K562 (cell line): ENCODE data around the gene TRAF3IP1. TPM values are rescaled to one million over a fixed set of nuclear protein-coding genes. Genes with fewer than 3 reads are reported as not detected.

Experiments used
- ATAC-seq: fragments of 200-7000 bp; cut with Tn5 transposase; 3 replicates; pipeline ENCODE4 v1.9.1; 2020; ENCODE audit warnings: moderate library complexity
- BruUV-seq: library from RNA; stranded (reverse); fragments of 400-500 nt; replicated peaks from 2 replicates; lab custom pipeline; 2021; lab: Mats Ljungman, UMichigan
- CTCF ChIA-PET: fragments of 300-600 bp; formaldehyde crosslinking; extraction: SDS; loops from one replicate; lab custom pipeline; 2021; ENCODE audit warnings: low intra/inter-chr PET ratio; lab: Yijun Ruan, JAX
- POLR2A ChIA-PET: fragments of 300-600, 350-650 bp; sonication (Branson Sonifier 250); formaldehyde crosslinking; extraction: SDS; loops from one replicate; lab custom pipeline; 2021; ENCODE audit warnings: antibody characterized with exemption, inconsistent platforms; lab: Yijun Ruan, JAX
- DNase-seq, 4 experiments: peaks; one replicate each; pipeline versions ENCODE4 v3.0.0 to v3.0.0-alpha.2; 2011 to 2018; ENCODE audit warnings: low spot score in 3 of 4, mixed read lengths in 3 of 4; ENCODE audit errors: extremely low read depth in 1 of 4
- FAIRE-seq: peaks from 2 replicates; lab custom pipeline; 2011; peaks lifted over from hg19 to GRCh38; lab: Jason Lieb, UNC
- H2AFZ ChIP-seq: 2 replicates; pipeline ENCODE4 v1.6.0; 2011; ENCODE audit warnings: low read depth, low read length, control low read depth, inconsistent platforms
- H3K27ac ChIP-seq: fragments of 200-600 bp; 3 replicates; pipeline ENCODE4 v1.8.0; 2011; ENCODE audit warnings: low read depth, mild to moderate bottlenecking, control low read depth, inconsistent platforms, low read length, moderate library complexity, mixed read lengths; ENCODE audit errors: extremely low read depth
- H3K27me3 ChIP-seq, 2 experiments: fragments of 300-600 bp in 1 of 2; 2 replicates in 1 of 2; 3 replicates in 1 of 2; pipeline versions ENCODE4 v1.6.0 to v1.8.0; 2011; ENCODE audit warnings: inconsistent platforms in 2 of 2, low read length in 2 of 2, mild to moderate bottlenecking in 1 of 2, mixed read lengths in 1 of 2, moderate library complexity in 1 of 2; ENCODE audit not compliant: control insufficient read depth in 2 of 2, insufficient read depth in 2 of 2
- H3K36me3 ChIP-seq: fragments of 300-600 bp; 3 replicates; pipeline ENCODE4 v1.8.0; 2011; ENCODE audit warnings: mild to moderate bottlenecking, low read length, inconsistent platforms; ENCODE audit not compliant: control insufficient read depth, insufficient read depth
- H3K4me1 ChIP-seq, 2 experiments: fragments of 200-600 bp in 1 of 2; replicated peaks in 1 of 2; 2 replicates in 1 of 2; 3 replicates in 1 of 2; pipeline versions ENCODE4 v1.5.1 to v1.8.0; 2011; ENCODE audit warnings: inconsistent platforms in 2 of 2, low read length in 2 of 2, mild to moderate bottlenecking in 1 of 2, mixed read lengths in 1 of 2, moderate library complexity in 1 of 2; ENCODE audit not compliant: control insufficient read depth in 2 of 2, insufficient read depth in 2 of 2
- H3K4me2 ChIP-seq: 2 replicates; pipeline ENCODE4 v1.6.1; 2011; ENCODE audit warnings: low read length, control low read depth, inconsistent platforms, mixed read lengths; ENCODE audit not compliant: insufficient read depth
- H3K4me3 ChIP-seq: fragments of 200-600 bp; sonication (generic), shearing (Covaris generic); 2 replicates; pipeline ENCODE4 v1.5.1; 2016; ENCODE audit warnings: control low read depth, inconsistent platforms
- H3K79me2 ChIP-seq: fragments of 200-600 bp; 3 replicates; pipeline ENCODE4 v1.8.0; 2011; ENCODE audit warnings: low read length, inconsistent platforms; ENCODE audit not compliant: control insufficient read depth, insufficient read depth
- H3K9ac ChIP-seq, 2 experiments: 2 replicates each; pipeline versions ENCODE4 v1.6.0 to v1.6.1; 2011; ENCODE audit warnings: low read depth in 2 of 2, low read length in 2 of 2, control low read depth in 1 of 2, inconsistent platforms in 1 of 2, mild to moderate bottlenecking in 1 of 2, mixed read lengths in 1 of 2; ENCODE audit not compliant: insufficient read depth in 1 of 2
- H3K9me1 ChIP-seq: one replicate; pipeline ENCODE4 v1.6.0; 2011; ENCODE audit warnings: inconsistent platforms, mild to moderate bottlenecking, low read length, moderate library complexity; ENCODE audit not compliant: control insufficient read depth, insufficient read depth
- H3K9me3 ChIP-seq: replicated peaks from 2 replicates; pipeline ENCODE4 v1.5.1; 2011; ENCODE audit warnings: low read depth, low read length, inconsistent platforms; ENCODE audit not compliant: control insufficient read depth, insufficient read depth
- H4K20me1 ChIP-seq: replicated peaks from 2 replicates; pipeline ENCODE4 v1.6.1; 2011; ENCODE audit warnings: low read length, inconsistent platforms, mixed read lengths; ENCODE audit not compliant: control insufficient read depth, insufficient read depth
- ATF7 ChIP-seq: fragments of 450-650 bp; IDR thresholded peaks from 2 replicates; pipeline ENCODE4 v1.7.1; 2014; ENCODE audit warnings: mild to moderate bottlenecking, moderate library complexity
- GTF2A2 ChIP-seq: IDR thresholded peaks from 2 replicates; pipeline ENCODE4 v1.6.1; 2016; ENCODE audit warnings: mild to moderate bottlenecking, missing genetic modification characterization, missing compliant biosample characterization
- HOXB6 ChIP-seq: fragments of 250-450 bp; sonication (Bioruptor Pico); IDR thresholded peaks from 2 replicates; pipeline ENCODE4 v1.5.1; 2022; ENCODE audit warnings: mild to moderate bottlenecking, borderline replicate concordance
- TAF7 ChIP-seq: fragments of 450-650 bp; IDR thresholded peaks from 2 replicates; pipeline ENCODE4 v1.6.1; 2016; ENCODE audit warnings: missing genetic modification characterization, missing compliant biosample characterization
- TEAD1 ChIP-seq, 2 experiments: fragments of 450-650 bp in 1 of 2; sonication (generic) in 1 of 2; formaldehyde crosslinking; IDR thresholded peaks; 2 replicates each; pipeline versions ENCODE4 v1.4.0 to v1.8.0; 2020 to 2022; ENCODE audit warnings: mild to moderate bottlenecking in 2 of 2, missing genetic modification reagents in 1 of 2
- ZNF143 ChIP-seq: sonication (generic); formaldehyde crosslinking; IDR thresholded peaks from 2 replicates; pipeline ENCODE4 v1.9.0; 2022; ENCODE audit warnings: mild to moderate bottlenecking, missing genetic modification reagents
- ZNF436 ChIP-seq: fragments of 250-450, 450-650 bp; sonication (Bioruptor Pico); formaldehyde crosslinking; IDR thresholded peaks from 2 replicates; pipeline ENCODE4 v1.7.0; 2020; ENCODE audit warnings: mild to moderate bottlenecking
- WGBS: fragments of 100-300 bp; shearing (Covaris generic); methylation state at CpG from one replicate; pipeline ENCODE4 v1.1.6; 2016; ENCODE audit warnings: low coverage, mixed read lengths; ENCODE audit not compliant: insufficient coverage; ENCODE audit errors: missing lambda C conversion rate; 5-methylcytosine and 5-hydroxymethylcytosine counted together
- in situ Hi-C: fragments of 300-500 bp; cut with MboI; formaldehyde crosslinking; loops from 4 replicates; pipeline ENCODE4 v1.15.0; 2018; ENCODE audit warnings: inconsistent platforms, mixed read lengths
- intact Hi-C: fragments of 100-400 bp; cut with micrococcal nuclease; formaldehyde crosslinking; loops from 2 replicates; pipeline ENCODE4 v1.14.2; 2022
- polyA plus RNA-seq, 8 experiments: library from polyadenylated mRNA; depleted of rRNA in 4 of 8; stranded (reverse) in 5 of 8; unstranded in 3 of 8; fragments of >200 nt; fragmentation: Nextera tagmentation in 2 of 8; fragmentation: Illumina TruSeq in 1 of 8; extraction: Ambion mirVana in 2 of 8; extraction: Trizol in 1 of 8; gene quantifications; 2 replicates each; pipeline versions ENCODE4 v1.2.1 to v1.2.3, GENCODE V29; 2011 to 2014; ENCODE audit warnings: inconsistent platforms in 1 of 8, missing spikeins in 1 of 8
- total RNA-seq, 7 experiments: library from RNA; depleted of rRNA in 6 of 7; stranded (reverse); fragments of >200 nt in 6 of 7; fragmentation: Illumina TruSeq in 2 of 7; extraction: Trizol in 2 of 7; gene quantifications; 2 replicates each; pipeline versions ENCODE4 v1.2.1 to v1.2.3, GENCODE V29; 2011 to 2021; ENCODE audit warnings: low replicate concordance in 1 of 7
- TF ChIP-seq, protein P1 (sequence below): IDR thresholded peaks from 2 replicates; pipeline ENCODE4 v1.6.1; 2011; ENCODE audit warnings: borderline replicate concordance, low read depth, mild to moderate bottlenecking, moderate library complexity, low read length; ENCODE audit not compliant: insufficient read depth, poor library complexity, severe bottlenecking
- TF ChIP-seq, protein P2 (sequence below): fragments of 450-650 bp; conservative IDR thresholded peaks from 2 replicates; pipeline ENCODE4 v1.6.1; 2016; ENCODE audit warnings: missing genetic modification characterization, low read depth, mild to moderate bottlenecking, missing compliant biosample characterization, moderate library complexity
- TF ChIP-seq, protein P3 (sequence below), 2 experiments: fragments of 450-650 bp in 1 of 2; IDR thresholded peaks; 2 replicates each; pipeline ENCODE4 v1.6.1; 2011 to 2017; ENCODE audit warnings: low read depth in 2 of 2, antibody characterized with exemption in 1 of 2, borderline replicate concordance in 1 of 2, low read length in 1 of 2, mild to moderate bottlenecking in 1 of 2, mixed read lengths in 1 of 2; ENCODE audit not compliant: control insufficient read depth in 1 of 2
- TF ChIP-seq, protein P4 (sequence below): fragments of 450-650 bp; IDR thresholded peaks from 2 replicates; pipeline ENCODE4 v1.6.1; 2016; ENCODE audit warnings: antibody characterized with exemption

TRAF3IP1 gene
- total and polyA plus RNA-seq, 9 of the 15 experiments (the other 6 are each of a cell fraction or from before 2014, with no cell fraction given) = 1.3 to 7.4 (median 3.4) TPM

DNA sequence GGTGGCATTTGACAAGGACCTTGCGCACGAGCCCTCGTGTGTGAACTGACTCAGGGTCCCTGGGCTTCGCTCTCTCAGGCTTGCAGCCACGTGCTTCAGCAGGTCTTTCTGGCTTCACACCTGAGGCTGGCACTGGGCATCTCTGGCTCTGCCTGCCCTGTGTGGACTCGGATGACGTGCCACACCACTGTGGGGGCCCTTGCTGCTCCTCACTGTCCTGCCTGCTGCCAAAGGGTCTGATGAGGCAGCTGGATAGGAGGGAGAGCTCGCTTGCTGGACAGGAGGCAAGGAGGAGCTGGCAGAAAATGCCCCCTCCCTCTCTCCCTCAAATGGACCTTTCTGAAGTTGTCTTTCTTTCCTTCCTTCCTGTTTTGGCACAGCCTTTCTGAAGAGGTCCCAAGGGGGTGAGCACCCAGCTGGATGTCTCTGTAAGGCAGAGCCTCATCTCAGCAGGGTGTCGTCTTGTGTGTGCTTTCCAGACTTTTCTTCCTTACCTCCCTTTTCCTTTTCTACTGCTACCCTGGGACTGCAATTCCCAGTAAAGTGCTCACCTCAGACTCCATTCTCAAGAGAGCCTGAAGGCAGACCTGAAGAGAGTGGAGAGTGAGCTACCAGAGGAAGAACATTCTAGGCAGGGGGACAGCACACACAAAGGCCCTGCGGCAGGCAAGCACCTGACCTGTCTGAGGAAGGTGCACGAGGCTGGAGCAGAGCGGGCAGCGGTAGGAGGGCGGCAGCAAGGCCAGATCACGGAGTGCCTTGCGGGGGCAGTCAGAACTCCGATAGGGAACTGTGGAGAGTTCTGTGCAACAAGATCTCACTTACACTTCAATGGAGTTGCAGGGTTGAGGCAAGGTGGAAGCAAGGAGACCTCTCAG is 37.2 kb upstream of the TRAF3IP1 start:
- BruUV-seq = no TSS peak
- FAIRE-seq (no peak), DNase-seq (no peak), ATAC-seq (no peak)
- no peaks in the 10 kb centered on the region for H3K9me3 ChIP-seq
- H3K4me1 ChIP-seq = peaks cover 0 to 29% of the 10 kb centered on the region in 2 experiments; a peak in 3 of 5 replicates
- no peak overlapping the region for H3K4me3 ChIP-seq
- TF ChIP-seq ZNF143 (CRISPR knock-in tag) (no peak), ZNF436 (CRISPR knock-in tag) (no peak), HOXB6 (CRISPR knock-in tag) (no peak), TAF7 (tag) (no peak), TEAD1 (CRISPR knock-in tag; IDR thresholded peaks at IDR 0.05) (no peak), GTF2A2 (tag) (no peak), ATF7 (no peak)
- TF ChIP-seq, protein P1, sequence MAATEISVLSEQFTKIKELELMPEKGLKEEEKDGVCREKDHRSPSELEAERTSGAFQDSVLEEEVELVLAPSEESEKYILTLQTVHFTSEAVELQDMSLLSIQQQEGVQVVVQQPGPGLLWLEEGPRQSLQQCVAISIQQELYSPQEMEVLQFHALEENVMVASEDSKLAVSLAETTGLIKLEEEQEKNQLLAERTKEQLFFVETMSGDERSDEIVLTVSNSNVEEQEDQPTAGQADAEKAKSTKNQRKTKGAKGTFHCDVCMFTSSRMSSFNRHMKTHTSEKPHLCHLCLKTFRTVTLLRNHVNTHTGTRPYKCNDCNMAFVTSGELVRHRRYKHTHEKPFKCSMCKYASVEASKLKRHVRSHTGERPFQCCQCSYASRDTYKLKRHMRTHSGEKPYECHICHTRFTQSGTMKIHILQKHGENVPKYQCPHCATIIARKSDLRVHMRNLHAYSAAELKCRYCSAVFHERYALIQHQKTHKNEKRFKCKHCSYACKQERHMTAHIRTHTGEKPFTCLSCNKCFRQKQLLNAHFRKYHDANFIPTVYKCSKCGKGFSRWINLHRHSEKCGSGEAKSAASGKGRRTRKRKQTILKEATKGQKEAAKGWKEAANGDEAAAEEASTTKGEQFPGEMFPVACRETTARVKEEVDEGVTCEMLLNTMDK = no peak
- TF ChIP-seq, protein P2, sequence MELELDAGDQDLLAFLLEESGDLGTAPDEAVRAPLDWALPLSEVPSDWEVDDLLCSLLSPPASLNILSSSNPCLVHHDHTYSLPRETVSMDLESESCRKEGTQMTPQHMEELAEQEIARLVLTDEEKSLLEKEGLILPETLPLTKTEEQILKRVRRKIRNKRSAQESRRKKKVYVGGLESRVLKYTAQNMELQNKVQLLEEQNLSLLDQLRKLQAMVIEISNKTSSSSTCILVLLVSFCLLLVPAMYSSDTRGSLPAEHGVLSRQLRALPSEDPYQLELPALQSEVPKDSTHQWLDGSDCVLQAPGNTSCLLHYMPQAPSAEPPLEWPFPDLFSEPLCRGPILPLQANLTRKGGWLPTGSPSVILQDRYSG (tag) = no peak
- TF ChIP-seq, protein P3, sequence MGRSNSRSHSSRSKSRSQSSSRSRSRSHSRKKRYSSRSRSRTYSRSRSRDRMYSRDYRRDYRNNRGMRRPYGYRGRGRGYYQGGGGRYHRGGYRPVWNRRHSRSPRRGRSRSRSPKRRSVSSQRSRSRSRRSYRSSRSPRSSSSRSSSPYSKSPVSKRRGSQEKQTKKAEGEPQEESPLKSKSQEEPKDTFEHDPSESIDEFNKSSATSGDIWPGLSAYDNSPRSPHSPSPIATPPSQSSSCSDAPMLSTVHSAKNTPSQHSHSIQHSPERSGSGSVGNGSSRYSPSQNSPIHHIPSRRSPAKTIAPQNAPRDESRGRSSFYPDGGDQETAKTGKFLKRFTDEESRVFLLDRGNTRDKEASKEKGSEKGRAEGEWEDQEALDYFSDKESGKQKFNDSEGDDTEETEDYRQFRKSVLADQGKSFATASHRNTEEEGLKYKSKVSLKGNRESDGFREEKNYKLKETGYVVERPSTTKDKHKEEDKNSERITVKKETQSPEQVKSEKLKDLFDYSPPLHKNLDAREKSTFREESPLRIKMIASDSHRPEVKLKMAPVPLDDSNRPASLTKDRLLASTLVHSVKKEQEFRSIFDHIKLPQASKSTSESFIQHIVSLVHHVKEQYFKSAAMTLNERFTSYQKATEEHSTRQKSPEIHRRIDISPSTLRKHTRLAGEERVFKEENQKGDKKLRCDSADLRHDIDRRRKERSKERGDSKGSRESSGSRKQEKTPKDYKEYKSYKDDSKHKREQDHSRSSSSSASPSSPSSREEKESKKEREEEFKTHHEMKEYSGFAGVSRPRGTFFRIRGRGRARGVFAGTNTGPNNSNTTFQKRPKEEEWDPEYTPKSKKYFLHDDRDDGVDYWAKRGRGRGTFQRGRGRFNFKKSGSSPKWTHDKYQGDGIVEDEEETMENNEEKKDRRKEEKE (IDR thresholded peaks at IDR 0.05; ENCODE audit: borderline replicate concordance in 1 of 2, control insufficient read depth in 1 of 2, low read depth in 2 of 2, low read length in 1 of 2) = no peak
- TF ChIP-seq, protein P4, sequence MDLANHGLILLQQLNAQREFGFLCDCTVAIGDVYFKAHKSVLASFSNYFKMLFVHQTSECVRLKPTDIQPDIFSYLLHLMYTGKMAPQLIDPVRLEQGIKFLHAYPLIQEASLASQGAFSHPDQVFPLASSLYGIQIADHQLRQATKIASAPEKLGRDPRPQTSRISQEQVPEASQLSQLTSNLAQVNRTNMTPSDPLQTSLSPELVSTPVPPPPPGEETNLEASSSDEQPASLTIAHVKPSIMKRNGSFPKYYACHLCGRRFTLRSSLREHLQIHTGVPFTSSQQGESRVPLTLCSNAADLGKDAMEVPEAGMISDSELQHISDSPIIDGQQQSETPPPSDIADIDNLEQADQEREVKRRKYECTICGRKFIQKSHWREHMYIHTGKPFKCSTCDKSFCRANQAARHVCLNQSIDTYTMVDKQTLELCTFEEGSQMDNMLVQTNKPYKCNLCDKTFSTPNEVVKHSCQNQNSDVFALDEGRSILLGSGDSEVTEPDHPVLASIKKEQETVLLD = no peak
- H3K4me2 ChIP-seq = no peak overlapping the region
- intact Hi-C loops (no loop called here), in situ Hi-C loops (no loop called here)
- ChIA-PET POLR2A (interaction anchor here (0.6 kb wide), 1 partner anchor 189 kb away, joined by 3 read pairs; no protein-coding TSS in a partner anchor), CTCF (no interaction called here)
- H3K36me3 ChIP-seq = peaks cover 5% of the 10 kb centered on the region; the same call in 1 of the 3 replicates
- H3K79me2 ChIP-seq = peaks cover 49% of the 10 kb centered on the region
- WGBS = 87% methylated on average over 13 of the region's 17 CpGs
- no peak overlapping the region for H2AFZ ChIP-seq
- no peak overlapping the region for H3K27ac ChIP-seq
- H4K20me1 ChIP-seq = no peaks in the 10 kb centered on the region; the same call in 1 of the 2 replicates
- H3K9me1 ChIP-seq = peaks cover 5% of the 10 kb centered on the region
- no peak overlapping the region for H3K9ac ChIP-seq
- no peaks in the 10 kb centered on the region; a peak in 1 of 5 replicates for H3K27me3 ChIP-seq
